Measurements from ENCODE around the gene EFCAB6. TPM values are rescaled to one million over a fixed set of nuclear protein-coding genes. Genes with fewer than 3 reads are reported as not detected.

Gene EFCAB6
- total RNA-seq, 1 experiment from 2014 or later = 0.94 TPM

- TF ChIP-seq, protein P1, sequence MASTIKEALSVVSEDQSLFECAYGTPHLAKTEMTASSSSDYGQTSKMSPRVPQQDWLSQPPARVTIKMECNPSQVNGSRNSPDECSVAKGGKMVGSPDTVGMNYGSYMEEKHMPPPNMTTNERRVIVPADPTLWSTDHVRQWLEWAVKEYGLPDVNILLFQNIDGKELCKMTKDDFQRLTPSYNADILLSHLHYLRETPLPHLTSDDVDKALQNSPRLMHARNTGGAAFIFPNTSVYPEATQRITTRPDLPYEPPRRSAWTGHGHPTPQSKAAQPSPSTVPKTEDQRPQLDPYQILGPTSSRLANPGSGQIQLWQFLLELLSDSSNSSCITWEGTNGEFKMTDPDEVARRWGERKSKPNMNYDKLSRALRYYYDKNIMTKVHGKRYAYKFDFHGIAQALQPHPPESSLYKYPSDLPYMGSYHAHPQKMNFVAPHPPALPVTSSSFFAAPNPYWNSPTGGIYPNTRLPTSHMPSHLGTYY (CRISPR knock-in tag; IDR thresholded peaks at IDR 0.05) = no peak
These were observed 327.9 kb downstream of the EFCAB6 start (continued) for GRCh38 chr22:43484227-43484626.

GRCh38 chr22:43483669-43484068 is 328.4 kb downstream of the EFCAB6 start:
- ChIA-PET CTCF (interaction anchor here (1.2 to 1.6 kb wide), 2 partner anchors 33 to 252 kb away, joined by 4 to 8 read pairs; no protein-coding TSS in a partner anchor), POLR2A (no interaction called here)
- no peaks in the 10 kb centered on the region for H3K9me3 Mint-ChIP-seq
- no peak overlapping the region for H3K4me3 Mint-ChIP-seq
- H3K4me1 Mint-ChIP-seq = peaks cover 13% of the 10 kb centered on the region
- H3K36me3 Mint-ChIP-seq = no peaks in the 10 kb centered on the region
- DNase-seq (ENCODE audit: low spot score) = no peak
- no peak for ATAC-seq
- TF ChIP-seq NFE2L1 (CRISPR knock-in tag; IDR thresholded peaks at IDR 0.05) = no peak
- no peak for TF ChIP-seq ZNF263 (CRISPR knock-in tag; IDR thresholded peaks at IDR 0.05; ENCODE audit: low read depth)
- no peak for TF ChIP-seq NR2C2 (CRISPR knock-in tag; IDR thresholded peaks at IDR 0.05)
- TF ChIP-seq ZNF423 (CRISPR knock-in tag; IDR thresholded peaks at IDR 0.05) = no peak
- TF ChIP-seq CBFB (CRISPR knock-in tag; IDR thresholded peaks at IDR 0.05; ENCODE audit: low read depth) = no peak
- TF ChIP-seq, protein P2, sequence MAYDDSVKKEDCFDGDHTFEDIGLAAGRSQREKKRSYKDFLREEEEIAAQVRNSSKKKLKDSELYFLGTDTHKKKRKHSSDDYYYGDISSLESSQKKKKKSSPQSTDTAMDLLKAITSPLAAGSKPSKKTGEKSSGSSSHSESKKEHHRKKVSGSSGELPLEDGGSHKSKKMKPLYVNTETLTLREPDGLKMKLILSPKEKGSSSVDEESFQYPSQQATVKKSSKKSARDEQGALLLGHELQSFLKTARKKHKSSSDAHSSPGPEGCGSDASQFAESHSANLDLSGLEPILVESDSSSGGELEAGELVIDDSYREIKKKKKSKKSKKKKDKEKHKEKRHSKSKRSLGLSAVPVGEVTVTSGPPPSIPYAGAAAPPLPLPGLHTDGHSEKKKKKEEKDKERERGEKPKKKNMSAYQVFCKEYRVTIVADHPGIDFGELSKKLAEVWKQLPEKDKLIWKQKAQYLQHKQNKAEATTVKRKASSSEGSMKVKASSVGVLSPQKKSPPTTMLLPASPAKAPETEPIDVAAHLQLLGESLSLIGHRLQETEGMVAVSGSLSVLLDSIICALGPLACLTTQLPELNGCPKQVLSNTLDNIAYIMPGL (CRISPR knock-in tag; IDR thresholded peaks at IDR 0.05) = no peak
- no peak for TF ChIP-seq CREM (CRISPR knock-in tag; IDR thresholded peaks at IDR 0.05)
- TF ChIP-seq ZSCAN18 (CRISPR knock-in tag; IDR thresholded peaks at IDR 0.05) = no peak
- TF ChIP-seq, protein P3, sequence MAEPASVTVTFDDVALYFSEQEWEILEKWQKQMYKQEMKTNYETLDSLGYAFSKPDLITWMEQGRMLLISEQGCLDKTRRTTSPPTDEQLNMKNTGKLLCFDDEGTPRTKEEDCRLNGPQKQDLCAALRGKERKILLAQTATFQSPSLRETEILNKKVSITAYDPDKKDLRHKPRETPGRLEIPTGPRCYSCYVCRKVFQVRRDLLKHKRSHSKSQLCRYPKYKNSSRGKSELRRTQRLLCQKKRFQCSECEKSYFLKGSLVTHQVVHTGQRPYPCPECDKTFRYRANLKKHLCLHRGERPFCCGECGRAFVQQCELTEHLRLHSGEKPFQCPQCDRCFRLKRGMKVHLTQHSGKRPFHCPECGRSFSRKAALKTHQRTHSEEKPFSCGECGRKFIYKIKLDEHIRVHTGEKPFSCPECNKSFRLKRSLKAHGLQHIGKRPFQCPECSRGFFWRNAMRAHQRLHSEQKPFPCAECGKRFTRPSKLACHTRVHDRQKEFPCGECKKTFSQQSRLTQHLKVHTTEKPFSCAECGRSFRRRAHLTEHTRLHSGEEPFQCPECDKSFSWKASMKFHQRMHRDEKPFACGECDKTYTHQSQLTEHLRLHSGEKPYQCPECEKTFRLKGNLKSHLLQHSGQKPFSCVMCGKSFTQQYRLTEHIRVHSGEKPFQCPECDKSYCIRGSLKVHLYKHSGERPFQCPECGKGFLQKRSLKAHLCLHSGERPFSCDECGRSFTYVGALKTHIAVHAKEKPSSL (CRISPR knock-in tag; conservative IDR thresholded peaks at IDR 0.05) = no peak
- H3K27ac Mint-ChIP-seq = no peak overlapping the region
- H3K27me3 Mint-ChIP-seq (ENCODE audit: low read depth) = no peaks in the 10 kb centered on the region; the same call in 1 of the 2 replicates

- Mint-ChIP-seq H3K27me3 (ENCODE audit: low read depth) (no peaks in the 10 kb centered on the region; the same call in 1 of the 2 replicates), H3K9me3 (no peaks in the 10 kb centered on the region), H3K4me3 (no peak overlapping the region), H3K36me3 (no peaks in the 10 kb centered on the region), H3K27ac (no peak overlapping the region), H3K4me1 (peaks cover 13% of the 10 kb centered on the region)
- DNase-seq (ENCODE audit: low spot score) (no peak), ATAC-seq (no peak)
- TF ChIP-seq, protein P4, sequence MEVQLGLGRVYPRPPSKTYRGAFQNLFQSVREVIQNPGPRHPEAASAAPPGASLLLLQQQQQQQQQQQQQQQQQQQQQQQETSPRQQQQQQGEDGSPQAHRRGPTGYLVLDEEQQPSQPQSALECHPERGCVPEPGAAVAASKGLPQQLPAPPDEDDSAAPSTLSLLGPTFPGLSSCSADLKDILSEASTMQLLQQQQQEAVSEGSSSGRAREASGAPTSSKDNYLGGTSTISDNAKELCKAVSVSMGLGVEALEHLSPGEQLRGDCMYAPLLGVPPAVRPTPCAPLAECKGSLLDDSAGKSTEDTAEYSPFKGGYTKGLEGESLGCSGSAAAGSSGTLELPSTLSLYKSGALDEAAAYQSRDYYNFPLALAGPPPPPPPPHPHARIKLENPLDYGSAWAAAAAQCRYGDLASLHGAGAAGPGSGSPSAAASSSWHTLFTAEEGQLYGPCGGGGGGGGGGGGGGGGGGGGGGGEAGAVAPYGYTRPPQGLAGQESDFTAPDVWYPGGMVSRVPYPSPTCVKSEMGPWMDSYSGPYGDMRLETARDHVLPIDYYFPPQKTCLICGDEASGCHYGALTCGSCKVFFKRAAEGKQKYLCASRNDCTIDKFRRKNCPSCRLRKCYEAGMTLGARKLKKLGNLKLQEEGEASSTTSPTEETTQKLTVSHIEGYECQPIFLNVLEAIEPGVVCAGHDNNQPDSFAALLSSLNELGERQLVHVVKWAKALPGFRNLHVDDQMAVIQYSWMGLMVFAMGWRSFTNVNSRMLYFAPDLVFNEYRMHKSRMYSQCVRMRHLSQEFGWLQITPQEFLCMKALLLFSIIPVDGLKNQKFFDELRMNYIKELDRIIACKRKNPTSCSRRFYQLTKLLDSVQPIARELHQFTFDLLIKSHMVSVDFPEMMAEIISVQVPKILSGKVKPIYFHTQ (CRISPR knock-in tag; IDR thresholded peaks at IDR 0.05) = no peak
- no peak for TF ChIP-seq JUN (CRISPR knock-in tag; IDR thresholded peaks at IDR 0.05)
- TF ChIP-seq TP53 (CRISPR knock-in tag; IDR thresholded peaks at IDR 0.05) = no peak
- TF ChIP-seq CBFB (CRISPR knock-in tag; IDR thresholded peaks at IDR 0.05; ENCODE audit: low read depth) = no peak
- TF ChIP-seq ZNF396 (CRISPR knock-in tag; IDR thresholded peaks at IDR 0.05; ENCODE audit: borderline replicate concordance) = no peak
- no peak for TF ChIP-seq JAZF1 (CRISPR knock-in tag; IDR thresholded peaks at IDR 0.05)
- TF ChIP-seq GTF2I (CRISPR knock-in tag; conservative IDR thresholded peaks at IDR 0.05) = no peak
- TF ChIP-seq, protein P5, sequence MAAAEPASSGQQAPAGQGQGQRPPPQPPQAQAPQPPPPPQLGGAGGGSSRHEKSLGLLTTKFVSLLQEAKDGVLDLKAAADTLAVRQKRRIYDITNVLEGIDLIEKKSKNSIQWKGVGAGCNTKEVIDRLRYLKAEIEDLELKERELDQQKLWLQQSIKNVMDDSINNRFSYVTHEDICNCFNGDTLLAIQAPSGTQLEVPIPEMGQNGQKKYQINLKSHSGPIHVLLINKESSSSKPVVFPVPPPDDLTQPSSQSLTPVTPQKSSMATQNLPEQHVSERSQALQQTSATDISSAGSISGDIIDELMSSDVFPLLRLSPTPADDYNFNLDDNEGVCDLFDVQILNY (CRISPR knock-in tag; IDR thresholded peaks at IDR 0.05) = no peak
- TF ChIP-seq, protein P1 (CRISPR knock-in tag; IDR thresholded peaks at IDR 0.05) = no peak
- TF ChIP-seq RORB (CRISPR knock-in tag; IDR thresholded peaks at IDR 0.05) = no peak
- no peak for TF ChIP-seq ATF3 (CRISPR knock-in tag; conservative IDR thresholded peaks at IDR 0.05)
- no peak for TF ChIP-seq CDX4 (CRISPR knock-in tag; IDR thresholded peaks at IDR 0.05; ENCODE audit: borderline replicate concordance)
- no peak for TF ChIP-seq KAT7 (CRISPR knock-in tag; IDR thresholded peaks at IDR 0.05; ENCODE audit: borderline replicate concordance)
- CTCF ChIA-PET = interaction anchor here (1.2 kb wide), 1 partner anchor 252 kb away, joined by 4 read pairs; no protein-coding TSS in a partner anchor
- POLR2A ChIA-PET = no interaction called here
These were observed 328.8 kb downstream of the EFCAB6 start for GRCh38 chr22:43483266-43483665.
